ENCODE results near the gene FUT3. TPM values are rescaled to one million over a fixed set of nuclear protein-coding genes. Genes with fewer than 3 reads are reported as not detected.

FUT3 gene
- polyA plus RNA-seq, 1 of the 3 experiments (the other 2 are of a cell fraction), result not detected

DNA sequence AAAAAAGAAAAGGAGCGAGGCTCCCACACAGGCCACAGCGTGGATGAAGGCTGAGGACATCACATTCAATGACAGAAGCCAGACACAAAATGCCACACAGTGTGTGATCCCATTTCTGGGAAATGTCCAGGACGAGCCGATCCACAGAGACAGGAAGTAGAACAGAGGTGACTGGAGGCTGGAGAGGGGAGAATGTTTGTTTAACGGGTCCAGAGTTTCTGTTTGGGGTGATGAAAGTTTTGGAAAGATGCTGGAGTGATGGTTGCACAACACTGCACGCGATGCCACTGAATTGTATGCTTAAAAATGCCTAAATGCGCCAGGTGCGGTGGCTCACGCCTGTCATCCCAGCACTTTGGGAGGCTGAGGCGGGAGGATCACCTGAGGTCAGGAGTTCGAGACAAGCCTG is 19.7 kb upstream of the FUT3 start:
- Histone ChIP-seq H3K9me3 (no peaks in the 10 kb centered on the region), H3K9ac (no peak overlapping the region), H2AFZ (ENCODE audit: low read depth) (no peak overlapping the region), H3K4me3 (ENCODE audit: low read depth in 2 of 2, low read length in 1 of 2) (no peak overlapping the region), H3K27me3 (ENCODE audit: insufficient read depth) (no peaks in the 10 kb centered on the region), H3K4me2 (no peak overlapping the region), H3F3A (replicated peaks; ENCODE audit: insufficient read depth) (no peaks in the 10 kb centered on the region), H3K4me1 (ENCODE audit: control insufficient read depth in 1 of 2, insufficient read depth in 2 of 2, low read depth in 1 of 2, low read length in 1 of 2) (no peaks in the 10 kb centered on the region), H4K20me1 (ENCODE audit: insufficient read depth) (no peaks in the 10 kb centered on the region), H3K79me2 (ENCODE audit: insufficient read depth) (no peaks in the 10 kb centered on the region), H3K36me3 (replicated peaks in 1 of 2; ENCODE audit: control insufficient read depth in 1 of 2, insufficient read depth in 2 of 2, low read length in 1 of 2) (no peaks in the 10 kb centered on the region), H3K27ac (ENCODE audit: low read depth in 2 of 2, low read length in 1 of 2) (no peak overlapping the region), H3K9me2 (no peaks in the 10 kb centered on the region)
- no peak for TF ChIP-seq SMC3 (IDR thresholded peaks at IDR 0.05; ENCODE audit: low read depth, low read length)
- TF ChIP-seq, protein P1, sequence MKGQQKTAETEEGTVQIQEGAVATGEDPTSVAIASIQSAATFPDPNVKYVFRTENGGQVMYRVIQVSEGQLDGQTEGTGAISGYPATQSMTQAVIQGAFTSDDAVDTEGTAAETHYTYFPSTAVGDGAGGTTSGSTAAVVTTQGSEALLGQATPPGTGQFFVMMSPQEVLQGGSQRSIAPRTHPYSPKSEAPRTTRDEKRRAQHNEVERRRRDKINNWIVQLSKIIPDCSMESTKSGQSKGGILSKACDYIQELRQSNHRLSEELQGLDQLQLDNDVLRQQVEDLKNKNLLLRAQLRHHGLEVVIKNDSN (IDR thresholded peaks at IDR 0.05; ENCODE audit: borderline replicate concordance, low read depth), result no peak
- TF ChIP-seq FOXM1 (IDR thresholded peaks at IDR 0.05; ENCODE audit: low read depth), result no peak
- no peak for TF ChIP-seq JUND (IDR thresholded peaks at IDR 0.05)
- no peak for TF ChIP-seq POLR2AphosphoS5 (IDR thresholded peaks at IDR 0.05; ENCODE audit: low read depth, low read length)
- TF ChIP-seq, protein P2, sequence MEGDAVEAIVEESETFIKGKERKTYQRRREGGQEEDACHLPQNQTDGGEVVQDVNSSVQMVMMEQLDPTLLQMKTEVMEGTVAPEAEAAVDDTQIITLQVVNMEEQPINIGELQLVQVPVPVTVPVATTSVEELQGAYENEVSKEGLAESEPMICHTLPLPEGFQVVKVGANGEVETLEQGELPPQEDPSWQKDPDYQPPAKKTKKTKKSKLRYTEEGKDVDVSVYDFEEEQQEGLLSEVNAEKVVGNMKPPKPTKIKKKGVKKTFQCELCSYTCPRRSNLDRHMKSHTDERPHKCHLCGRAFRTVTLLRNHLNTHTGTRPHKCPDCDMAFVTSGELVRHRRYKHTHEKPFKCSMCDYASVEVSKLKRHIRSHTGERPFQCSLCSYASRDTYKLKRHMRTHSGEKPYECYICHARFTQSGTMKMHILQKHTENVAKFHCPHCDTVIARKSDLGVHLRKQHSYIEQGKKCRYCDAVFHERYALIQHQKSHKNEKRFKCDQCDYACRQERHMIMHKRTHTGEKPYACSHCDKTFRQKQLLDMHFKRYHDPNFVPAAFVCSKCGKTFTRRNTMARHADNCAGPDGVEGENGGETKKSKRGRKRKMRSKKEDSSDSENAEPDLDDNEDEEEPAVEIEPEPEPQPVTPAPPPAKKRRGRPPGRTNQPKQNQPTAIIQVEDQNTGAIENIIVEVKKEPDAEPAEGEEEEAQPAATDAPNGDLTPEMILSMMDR (IDR thresholded peaks at IDR 0.05), result no peak
- no peak for TF ChIP-seq FOSL2 (IDR thresholded peaks at IDR 0.05; ENCODE audit: borderline replicate concordance, low read depth)
- TF ChIP-seq RCOR1 (IDR thresholded peaks at IDR 0.05; ENCODE audit: low read length), result no peak
- no peak for TF ChIP-seq FOXJ3 (CRISPR knock-in tag; IDR thresholded peaks at IDR 0.05)
- TF ChIP-seq, protein P3, sequence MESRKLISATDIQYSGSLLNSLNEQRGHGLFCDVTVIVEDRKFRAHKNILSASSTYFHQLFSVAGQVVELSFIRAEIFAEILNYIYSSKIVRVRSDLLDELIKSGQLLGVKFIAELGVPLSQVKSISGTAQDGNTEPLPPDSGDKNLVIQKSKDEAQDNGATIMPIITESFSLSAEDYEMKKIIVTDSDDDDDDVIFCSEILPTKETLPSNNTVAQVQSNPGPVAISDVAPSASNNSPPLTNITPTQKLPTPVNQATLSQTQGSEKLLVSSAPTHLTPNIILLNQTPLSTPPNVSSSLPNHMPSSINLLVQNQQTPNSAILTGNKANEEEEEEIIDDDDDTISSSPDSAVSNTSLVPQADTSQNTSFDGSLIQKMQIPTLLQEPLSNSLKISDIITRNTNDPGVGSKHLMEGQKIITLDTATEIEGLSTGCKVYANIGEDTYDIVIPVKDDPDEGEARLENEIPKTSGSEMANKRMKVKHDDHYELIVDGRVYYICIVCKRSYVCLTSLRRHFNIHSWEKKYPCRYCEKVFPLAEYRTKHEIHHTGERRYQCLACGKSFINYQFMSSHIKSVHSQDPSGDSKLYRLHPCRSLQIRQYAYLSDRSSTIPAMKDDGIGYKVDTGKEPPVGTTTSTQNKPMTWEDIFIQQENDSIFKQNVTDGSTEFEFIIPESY (IDR thresholded peaks at IDR 0.05; ENCODE audit: borderline replicate concordance, low read depth), result no peak
- DNase-seq, result peak; percentile 8
- ChIA-PET POLR2A (no interaction called here), CTCF (interaction anchor here (2.2 kb wide), 1 partner anchor 67 kb away, joined by 8 read pairs; no protein-coding TSS in a partner anchor)
- 66% methylated on average over 12 of the region's 12 CpGs for WGBS (ENCODE audit: low lambda C conversion rate)

DNA sequence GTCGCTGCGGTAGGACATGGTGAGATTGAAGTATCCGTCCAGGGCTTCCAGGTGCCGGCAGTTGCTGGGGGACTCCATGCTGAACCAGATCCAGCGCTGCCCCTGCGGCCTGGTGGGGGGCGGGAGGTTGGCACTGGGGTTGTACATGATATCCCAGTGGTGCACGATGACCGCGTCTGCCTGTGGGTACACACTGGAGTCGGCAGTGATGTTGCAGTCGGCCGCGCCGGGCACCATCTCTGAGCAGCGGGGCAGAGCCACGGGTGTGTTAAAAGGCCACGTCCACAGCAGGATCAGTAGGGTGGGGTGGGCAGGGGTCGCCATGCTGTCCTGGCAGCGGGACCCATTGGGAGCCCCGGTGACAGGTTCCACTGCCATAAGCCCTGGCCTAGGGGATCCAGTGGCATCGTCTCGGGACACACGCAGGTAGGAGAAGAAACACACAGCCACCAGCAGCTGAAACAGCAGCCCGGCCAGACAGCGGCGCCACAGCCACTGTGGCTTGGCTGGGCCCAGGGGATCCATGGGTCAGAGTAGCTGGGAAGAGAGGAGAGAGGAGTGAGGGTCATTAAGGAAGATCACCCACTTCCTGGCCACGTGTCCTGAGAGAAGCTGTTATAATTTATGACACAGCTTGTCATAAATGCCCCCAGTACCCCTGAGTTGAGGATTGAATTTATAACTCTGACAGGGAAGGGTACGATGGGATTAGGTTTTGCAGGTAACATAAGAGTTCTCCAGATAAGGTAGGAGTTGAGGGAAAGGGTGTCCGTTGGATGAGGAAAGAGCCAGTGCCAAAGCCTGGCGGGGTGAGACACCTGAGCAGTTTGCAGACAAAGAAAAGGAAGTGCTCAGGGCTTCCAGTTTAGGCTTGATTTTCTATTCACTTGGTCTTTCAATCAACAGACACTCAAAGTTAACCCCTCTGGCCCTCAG is 16.2 kb upstream of the FUT3 start:
- Histone ChIP-seq H3K27me3 (ENCODE audit: insufficient read depth) (no peaks in the 10 kb centered on the region), H3F3A (replicated peaks; ENCODE audit: insufficient read depth) (no peaks in the 10 kb centered on the region), H3K4me3 (ENCODE audit: low read depth in 2 of 2, low read length in 1 of 2) (no peak overlapping the region), H2AFZ (ENCODE audit: low read depth) (no peak overlapping the region), H3K79me2 (ENCODE audit: insufficient read depth) (no peaks in the 10 kb centered on the region), H3K9ac (no peak overlapping the region), H3K4me2 (no peak overlapping the region), H3K27ac (ENCODE audit: low read depth in 2 of 2, low read length in 1 of 2) (no peak overlapping the region), H3K36me3 (replicated peaks in 1 of 2; ENCODE audit: control insufficient read depth in 1 of 2, insufficient read depth in 2 of 2, low read length in 1 of 2) (no peaks in the 10 kb centered on the region), H3K4me1 (ENCODE audit: control insufficient read depth in 1 of 2, insufficient read depth in 2 of 2, low read depth in 1 of 2, low read length in 1 of 2) (no peaks in the 10 kb centered on the region), H3K9me3 (no peaks in the 10 kb centered on the region), H3K9me2 (no peaks in the 10 kb centered on the region), H4K20me1 (ENCODE audit: insufficient read depth) (no peaks in the 10 kb centered on the region)
- no peak for DNase-seq
- 69% methylated on average over 11 of the region's 31 CpGs for WGBS (ENCODE audit: low lambda C conversion rate)
- ChIA-PET POLR2A (no interaction called here), CTCF (interaction anchor here (0.6 to 1.0 kb wide), 2 partner anchors 19 to 63 kb away, joined by 3 to 4 read pairs; no protein-coding TSS in a partner anchor)
- TF ChIP-seq RFX5 (IDR thresholded peaks at IDR 0.05; ENCODE audit: low read length) (no peak), EP300 (IDR thresholded peaks at IDR 0.05; ENCODE audit: borderline replicate concordance in 1 of 2, low read depth in 1 of 2, low read length in 1 of 2) (no peak), TAF1 (IDR thresholded peaks at IDR 0.05; ENCODE audit: borderline replicate concordance, low read depth, low read length) (no peak), GABPA (IDR thresholded peaks at IDR 0.05; ENCODE audit: low read depth) (no peak), SMC3 (IDR thresholded peaks at IDR 0.05; ENCODE audit: low read depth, low read length) (no peak), FOXJ3 (CRISPR knock-in tag; IDR thresholded peaks at IDR 0.05) (no peak), RXRA (IDR thresholded peaks at IDR 0.05; ENCODE audit: borderline replicate concordance, low read depth) (no peak), TCF12 (IDR thresholded peaks at IDR 0.05) (no peak), MEF2A (IDR thresholded peaks at IDR 0.05; ENCODE audit: borderline replicate concordance, low read depth) (no peak), JUND (IDR thresholded peaks at IDR 0.05) (no peak)
- TF ChIP-seq, protein P4, sequence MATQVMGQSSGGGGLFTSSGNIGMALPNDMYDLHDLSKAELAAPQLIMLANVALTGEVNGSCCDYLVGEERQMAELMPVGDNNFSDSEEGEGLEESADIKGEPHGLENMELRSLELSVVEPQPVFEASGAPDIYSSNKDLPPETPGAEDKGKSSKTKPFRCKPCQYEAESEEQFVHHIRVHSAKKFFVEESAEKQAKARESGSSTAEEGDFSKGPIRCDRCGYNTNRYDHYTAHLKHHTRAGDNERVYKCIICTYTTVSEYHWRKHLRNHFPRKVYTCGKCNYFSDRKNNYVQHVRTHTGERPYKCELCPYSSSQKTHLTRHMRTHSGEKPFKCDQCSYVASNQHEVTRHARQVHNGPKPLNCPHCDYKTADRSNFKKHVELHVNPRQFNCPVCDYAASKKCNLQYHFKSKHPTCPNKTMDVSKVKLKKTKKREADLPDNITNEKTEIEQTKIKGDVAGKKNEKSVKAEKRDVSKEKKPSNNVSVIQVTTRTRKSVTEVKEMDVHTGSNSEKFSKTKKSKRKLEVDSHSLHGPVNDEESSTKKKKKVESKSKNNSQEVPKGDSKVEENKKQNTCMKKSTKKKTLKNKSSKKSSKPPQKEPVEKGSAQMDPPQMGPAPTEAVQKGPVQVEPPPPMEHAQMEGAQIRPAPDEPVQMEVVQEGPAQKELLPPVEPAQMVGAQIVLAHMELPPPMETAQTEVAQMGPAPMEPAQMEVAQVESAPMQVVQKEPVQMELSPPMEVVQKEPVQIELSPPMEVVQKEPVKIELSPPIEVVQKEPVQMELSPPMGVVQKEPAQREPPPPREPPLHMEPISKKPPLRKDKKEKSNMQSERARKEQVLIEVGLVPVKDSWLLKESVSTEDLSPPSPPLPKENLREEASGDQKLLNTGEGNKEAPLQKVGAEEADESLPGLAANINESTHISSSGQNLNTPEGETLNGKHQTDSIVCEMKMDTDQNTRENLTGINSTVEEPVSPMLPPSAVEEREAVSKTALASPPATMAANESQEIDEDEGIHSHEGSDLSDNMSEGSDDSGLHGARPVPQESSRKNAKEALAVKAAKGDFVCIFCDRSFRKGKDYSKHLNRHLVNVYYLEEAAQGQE (IDR thresholded peaks at IDR 0.05; ENCODE audit: low read depth, low read length), result no peak
